Mucosa of rectum (tissue), 2 donors: ENCODE results near the gene TESK2.
A peak's percentile ranks its signal among the peaks of the same experiment; 100 is the strongest.

Experiments
- H3K27ac ChIP-seq, 2 donors: one replicate each; pipeline ENCODE4 v1.7.0; 2013; ENCODE audit warnings: inconsistent platforms in 2 of 2, low read depth in 2 of 2, low read length in 2 of 2
- H3K27me3 ChIP-seq, 2 donors: one replicate each; pipeline ENCODE4 v1.7.0; 2013; ENCODE audit warnings: low read length in 2 of 2; ENCODE audit not compliant: control insufficient read depth in 2 of 2, insufficient read depth in 2 of 2
- H3K36me3 ChIP-seq, 2 donors: one replicate each; pipeline ENCODE4 v1.7.0; 2013; ENCODE audit warnings: low read length in 2 of 2; ENCODE audit not compliant: control insufficient read depth in 2 of 2, insufficient read depth in 2 of 2
- H3K4me1 ChIP-seq, 2 donors: one replicate each; pipeline ENCODE4 v1.7.0; 2013; ENCODE audit warnings: low read length in 2 of 2, mild to moderate bottlenecking in 1 of 2; ENCODE audit not compliant: control insufficient read depth in 2 of 2, insufficient read depth in 2 of 2
- H3K4me3 ChIP-seq, 2 donors: one replicate each; pipeline ENCODE4 v1.7.0; 2013; ENCODE audit warnings: low read length in 2 of 2
- H3K9ac ChIP-seq, 2 donors: one replicate each; pipeline ENCODE4 v1.7.0; 2013; ENCODE audit warnings: low read length in 2 of 2, low read depth in 1 of 2, mild to moderate bottlenecking in 1 of 2
- H3K9me3 ChIP-seq, 2 donors: one replicate each; pipeline ENCODE4 v1.7.0; 2013; ENCODE audit warnings: low read length in 2 of 2; ENCODE audit not compliant: control insufficient read depth in 2 of 2
- donor health status: healthy.
- donor health status: Normal muscosa, but diverticular disease.

Gene TESK2

DNA sequence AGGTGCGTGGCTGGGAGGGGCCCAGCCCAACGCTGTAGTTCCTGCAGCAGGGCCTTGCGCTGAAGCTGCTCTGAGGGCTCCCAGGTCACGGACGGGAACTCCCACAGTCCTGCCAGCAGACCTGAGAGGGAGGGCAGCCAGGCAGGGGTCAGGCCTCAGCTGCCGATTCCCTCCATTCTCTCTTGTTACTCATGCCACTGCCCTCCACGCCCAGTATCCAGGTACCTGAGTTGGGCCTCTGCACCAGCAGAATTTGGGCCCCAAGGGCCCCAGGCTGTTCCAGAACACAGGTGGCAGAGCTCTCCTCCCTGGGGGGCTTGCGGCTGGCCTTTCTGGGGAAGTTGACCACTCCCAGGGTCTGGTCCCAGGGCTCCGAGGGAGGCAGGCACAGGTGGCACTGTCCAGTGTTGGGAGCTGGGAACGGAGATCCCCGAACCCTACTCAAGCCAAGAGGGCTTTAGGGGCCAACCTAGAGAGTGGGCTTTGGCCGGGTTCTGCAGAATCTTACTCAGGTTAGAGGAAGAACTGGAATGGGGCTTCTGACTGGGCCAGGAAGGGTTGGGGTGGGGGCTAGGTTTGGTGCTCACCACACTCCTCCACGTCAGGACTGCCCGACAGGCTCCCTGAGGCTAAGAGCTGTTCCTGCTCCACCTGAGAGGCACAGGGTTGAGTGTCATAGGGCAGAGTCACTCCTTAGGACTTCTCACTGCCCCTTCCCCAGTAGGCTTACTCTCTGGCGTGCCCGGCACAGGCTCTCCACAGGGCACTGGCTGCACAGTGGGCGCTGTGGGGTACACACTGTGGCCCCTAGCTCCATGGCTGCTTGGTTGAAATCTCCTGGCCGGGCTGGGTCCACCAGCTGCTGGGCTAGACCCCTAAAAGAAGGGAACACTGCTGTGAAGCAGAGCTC lies 159.3 kb downstream of the TESK2 start:
- H3K36me3 ChIP-seq: peaks cover 14 to 40% of the 10 kb centered on the region in 2 donors
- no peaks in the 10 kb centered on the region for H3K9me3 ChIP-seq
- H3K27ac ChIP-seq: peak overlapping the region in 1 of 2 donors; percentile 44
- H3K4me3 ChIP-seq: no peak overlapping the region
- no peaks in the 10 kb centered on the region for H3K27me3 ChIP-seq
- no peak overlapping the region for H3K9ac ChIP-seq
- H3K4me1 ChIP-seq: peaks cover 31 to 46% of the 10 kb centered on the region in 2 donors

DNA sequence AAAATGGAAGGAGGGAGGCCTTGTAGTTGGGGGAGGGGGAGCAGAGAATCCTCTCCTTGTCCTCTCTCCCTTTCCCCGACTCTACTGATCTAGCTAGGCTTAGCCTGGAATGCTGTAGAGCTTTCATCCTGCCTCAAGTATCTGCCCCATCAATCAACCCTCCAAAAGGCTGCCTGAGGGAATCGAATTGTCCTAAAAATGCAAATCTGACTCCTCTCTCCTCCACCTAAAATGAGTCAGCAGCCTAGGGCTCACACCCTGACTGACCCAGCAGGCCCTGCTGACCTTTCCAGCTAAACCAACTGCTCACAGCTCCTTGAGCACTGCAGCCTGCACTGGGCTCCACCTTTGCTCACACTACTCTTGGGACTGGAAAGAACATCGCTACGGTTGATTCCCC lies 161.5 kb downstream of the TESK2 start:
- H3K36me3 ChIP-seq: peaks cover 14 to 40% of the 10 kb centered on the region in 2 donors
- H3K4me1 ChIP-seq: peaks cover 23 to 38% of the 10 kb centered on the region in 2 donors
- no peak overlapping the region for H3K9ac ChIP-seq
- no peak overlapping the region for H3K4me3 ChIP-seq
- H3K27ac ChIP-seq: no peak overlapping the region
- H3K9me3 ChIP-seq: no peaks in the 10 kb centered on the region
- no peaks in the 10 kb centered on the region for H3K27me3 ChIP-seq

DNA sequence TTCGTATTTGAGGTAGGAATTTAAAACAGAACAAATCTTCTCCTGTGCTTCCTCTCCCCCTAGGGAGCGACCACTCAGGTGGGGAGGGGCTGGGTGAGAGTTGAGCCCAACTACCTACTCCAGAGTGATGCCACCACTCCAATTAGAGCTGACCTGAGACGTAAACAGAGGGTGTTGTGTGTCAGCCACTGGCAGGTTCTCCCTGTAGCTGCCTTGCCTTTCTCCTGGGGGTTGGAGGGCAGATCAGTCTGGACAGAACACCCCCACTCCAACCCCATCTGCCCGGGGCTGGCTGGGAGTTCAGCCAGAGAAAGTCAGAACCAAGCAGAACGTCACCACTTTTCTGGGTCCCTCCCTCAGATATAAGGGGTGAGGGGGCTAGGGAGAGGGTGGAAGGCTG lies 162.3 kb downstream of the TESK2 start:
- H3K36me3 ChIP-seq: peaks cover 14 to 35% of the 10 kb centered on the region in 2 donors
- no peaks in the 10 kb centered on the region for H3K9me3 ChIP-seq
- peak overlapping the region in 1 of 2 donors; percentile 42 for H3K9ac ChIP-seq
- no peaks in the 10 kb centered on the region for H3K27me3 ChIP-seq
- peak overlapping the region in 1 of 2 donors; percentile 4 for H3K4me3 ChIP-seq
- no peak overlapping the region for H3K27ac ChIP-seq
- peaks cover 20 to 32% of the 10 kb centered on the region in 2 donors for H3K4me1 ChIP-seq

DNA sequence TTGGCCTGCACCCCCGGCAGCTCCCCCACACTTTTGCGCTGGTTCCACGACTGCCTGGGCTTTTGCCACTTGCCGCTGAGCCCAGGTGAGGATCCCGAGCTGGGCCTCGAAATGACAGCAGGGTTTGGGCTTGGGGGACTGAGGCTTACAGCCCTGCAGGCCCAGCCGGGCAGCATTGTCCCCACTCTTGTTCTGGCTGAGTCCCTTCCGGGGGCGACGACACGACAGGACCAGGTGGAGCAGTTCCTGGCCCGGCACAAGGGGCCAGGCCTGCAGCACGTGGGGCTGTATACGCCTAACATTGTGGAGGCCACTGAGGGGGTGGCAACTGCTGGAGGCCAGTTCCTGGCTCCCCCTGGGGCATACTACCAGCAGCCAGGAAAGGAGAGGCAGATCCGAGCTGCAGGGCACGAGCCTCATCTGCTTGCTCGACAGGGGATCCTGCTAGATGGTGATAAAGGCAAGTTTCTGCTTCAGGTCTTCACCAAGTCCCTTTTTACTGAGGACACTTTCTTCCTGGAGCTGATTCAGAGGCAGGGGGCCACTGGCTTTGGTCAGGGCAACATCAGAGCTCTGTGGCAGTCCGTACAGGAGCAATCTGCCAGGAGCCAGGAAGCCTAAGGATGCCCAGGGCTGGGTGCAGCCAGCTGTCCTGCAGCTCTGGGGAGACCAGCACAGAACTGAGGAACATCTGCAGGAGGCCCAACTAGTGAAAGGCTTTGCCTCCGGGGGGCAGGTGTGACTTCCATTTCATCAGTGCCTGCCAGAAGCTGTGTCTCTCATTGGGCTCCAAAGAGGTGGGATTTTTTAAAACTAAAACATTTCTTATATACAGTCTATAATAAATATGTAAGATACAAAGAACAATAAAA lies 163.1 kb downstream of the TESK2 start:
- peak overlapping the region; percentile 75 to 81 for H3K4me3 ChIP-seq
- peak overlapping the region in 1 of 2 donors; percentile 73 for H3K9ac ChIP-seq
- peaks cover 14 to 27% of the 10 kb centered on the region in 2 donors for H3K36me3 ChIP-seq
- H3K27ac ChIP-seq: no peak overlapping the region
- no peaks in the 10 kb centered on the region for H3K9me3 ChIP-seq
- H3K27me3 ChIP-seq: no peaks in the 10 kb centered on the region
- peaks cover 20 to 32% of the 10 kb centered on the region in 2 donors for H3K4me1 ChIP-seq

DNA sequence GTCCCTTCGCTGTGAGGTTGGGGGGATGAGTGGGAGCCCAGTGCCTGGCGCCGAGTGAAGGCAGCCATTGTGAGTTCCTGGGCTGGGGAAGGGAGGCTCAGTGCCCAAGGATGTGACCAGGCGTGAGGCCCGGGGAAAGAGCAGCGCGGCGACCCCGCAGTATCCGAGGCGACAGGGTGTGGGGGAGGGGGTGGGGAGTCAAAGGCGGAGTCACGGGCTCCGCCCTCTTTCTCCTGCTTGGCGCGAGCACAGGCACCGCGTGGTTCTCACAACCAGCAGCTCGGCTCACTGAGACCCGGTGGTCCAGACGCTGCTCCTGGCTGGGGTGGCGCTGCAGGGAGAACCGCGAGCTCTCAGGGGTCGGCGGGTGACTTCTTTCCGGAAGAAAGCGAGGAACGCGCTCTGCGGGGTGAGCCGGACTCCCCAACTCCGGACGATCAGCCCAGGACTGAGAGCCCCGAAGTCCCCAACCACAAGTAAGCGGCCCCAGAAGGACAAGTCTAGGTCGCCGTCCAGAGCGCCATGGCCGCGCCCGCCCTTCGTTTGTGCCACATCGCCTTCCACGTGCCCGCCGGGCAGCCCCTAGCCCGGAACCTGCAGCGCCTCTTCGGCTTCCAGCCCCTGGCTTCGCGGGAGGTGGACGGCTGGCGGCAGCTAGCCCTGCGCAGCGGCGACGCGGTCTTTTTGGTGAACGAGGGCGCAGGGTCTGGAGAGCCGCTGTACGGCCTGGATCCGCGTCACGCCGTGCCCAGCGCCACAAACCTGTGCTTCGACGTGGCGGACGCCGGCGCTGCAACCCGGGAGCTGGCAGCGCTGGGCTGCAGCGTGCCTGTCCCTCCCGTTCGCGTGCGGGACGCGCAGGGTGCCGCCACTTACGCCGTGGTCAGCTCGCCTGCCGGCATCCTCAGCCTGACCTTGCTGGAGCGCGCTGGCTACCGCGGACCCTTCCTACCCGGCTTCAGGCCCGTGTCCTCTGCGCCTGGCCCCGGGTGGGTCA lies 164.0 kb downstream of the TESK2 start, which contains the start of gene HPDL:
Gene HPDL, plus strand, starts transcription at position 269 of the 997 bp plus-strand sequence. Its CDS starts 254 bp downstream, at position 523.
- Histone ChIP-seq H3K27ac (no peak within 1 kb of the TSS), H3K9ac (peak within 1 kb of the TSS; percentile 63 to 73), H3K27me3 (no peaks in the 10 kb centered on the region), H3K4me1 (peaks cover 20 to 32% of the 10 kb centered on the region in 2 donors), H3K4me3 (peak within 1 kb of the TSS; percentile 75 to 81), H3K36me3 (peaks cover 8 to 17% of the 10 kb centered on the region in 2 donors), H3K9me3 (no peaks in the 10 kb centered on the region)

DNA sequence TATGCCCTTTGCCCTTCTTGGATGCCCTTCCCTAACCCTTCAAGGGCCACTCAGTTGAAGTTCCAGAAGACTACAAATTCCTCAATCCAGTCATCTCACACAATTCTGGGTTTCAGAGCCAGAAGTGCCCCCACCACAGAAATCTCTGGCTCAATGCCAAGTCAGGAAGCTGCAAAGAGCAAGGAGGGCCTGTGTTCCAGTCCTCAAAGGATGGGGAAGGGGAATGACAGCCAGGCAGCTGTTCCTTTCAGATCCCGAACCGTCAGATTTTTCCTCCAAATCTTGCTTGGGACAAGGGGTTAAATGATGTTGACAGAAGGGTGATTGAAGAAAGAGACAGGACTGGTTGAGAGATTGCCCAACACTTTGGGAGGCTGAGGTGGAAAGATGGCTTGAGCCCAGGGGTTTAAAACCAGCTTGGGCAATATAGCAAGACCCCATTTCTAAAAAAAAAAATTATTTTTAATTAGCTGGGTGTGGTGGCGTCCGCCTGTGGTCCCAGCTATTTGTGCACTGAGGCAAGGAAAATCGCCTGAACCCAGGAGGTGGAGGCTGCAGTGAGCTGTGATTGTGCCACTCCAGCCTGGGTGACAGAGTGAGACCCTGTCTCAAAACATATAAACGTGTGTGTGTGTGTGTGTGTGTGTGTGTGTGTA lies 165.0 kb downstream of the TESK2 start:
- H3K9ac ChIP-seq: peak overlapping the region in 1 of 2 donors; percentile 63
- H3K4me1 ChIP-seq: peaks cover 20 to 30% of the 10 kb centered on the region in 2 donors
- no peak overlapping the region for H3K27ac ChIP-seq
- H3K4me3 ChIP-seq: peak overlapping the region; percentile 75 to 81
- peaks cover under 1 to 10% of the 10 kb centered on the region in 2 donors for H3K36me3 ChIP-seq
- H3K27me3 ChIP-seq: no peaks in the 10 kb centered on the region
- H3K9me3 ChIP-seq: no peaks in the 10 kb centered on the region

- Histone ChIP-seq H3K4me1 (peaks cover 14 to 18% of the 10 kb centered on the region in 2 donors), H3K4me3 (no peak overlapping the region), H3K27me3 (no peaks in the 10 kb centered on the region), H3K9ac (no peak overlapping the region), H3K9me3 (no peaks in the 10 kb centered on the region), H3K36me3 (no peaks in the 10 kb centered on the region), H3K27ac (no peak overlapping the region)
These were observed 168.4 kb downstream of the TESK2 start for GRCh38 chr1:45322486-45323040.

- H3K9me3 ChIP-seq: no peaks in the 10 kb centered on the region
- H3K9ac ChIP-seq: no peak overlapping the region
- no peak overlapping the region for H3K4me3 ChIP-seq
- no peak overlapping the region for H3K27ac ChIP-seq
- no peaks in the 10 kb centered on the region for H3K36me3 ChIP-seq
- no peaks in the 10 kb centered on the region for H3K27me3 ChIP-seq
- peaks cover 3 to 7% of the 10 kb centered on the region in 2 donors for H3K4me1 ChIP-seq
These were observed 169.5 kb downstream of the TESK2 start for GRCh38 chr1:45321444-45321843.
